ENCODE measurements around the gene HTRA2. TPM values are rescaled to one million over a fixed set of nuclear protein-coding genes. Genes with fewer than 3 reads are reported as not detected.

The HTRA2 gene
- total RNA-seq, 4 donors from 2014 or later: 24.2 to 38.5 (median 29.4) TPM

DNA sequence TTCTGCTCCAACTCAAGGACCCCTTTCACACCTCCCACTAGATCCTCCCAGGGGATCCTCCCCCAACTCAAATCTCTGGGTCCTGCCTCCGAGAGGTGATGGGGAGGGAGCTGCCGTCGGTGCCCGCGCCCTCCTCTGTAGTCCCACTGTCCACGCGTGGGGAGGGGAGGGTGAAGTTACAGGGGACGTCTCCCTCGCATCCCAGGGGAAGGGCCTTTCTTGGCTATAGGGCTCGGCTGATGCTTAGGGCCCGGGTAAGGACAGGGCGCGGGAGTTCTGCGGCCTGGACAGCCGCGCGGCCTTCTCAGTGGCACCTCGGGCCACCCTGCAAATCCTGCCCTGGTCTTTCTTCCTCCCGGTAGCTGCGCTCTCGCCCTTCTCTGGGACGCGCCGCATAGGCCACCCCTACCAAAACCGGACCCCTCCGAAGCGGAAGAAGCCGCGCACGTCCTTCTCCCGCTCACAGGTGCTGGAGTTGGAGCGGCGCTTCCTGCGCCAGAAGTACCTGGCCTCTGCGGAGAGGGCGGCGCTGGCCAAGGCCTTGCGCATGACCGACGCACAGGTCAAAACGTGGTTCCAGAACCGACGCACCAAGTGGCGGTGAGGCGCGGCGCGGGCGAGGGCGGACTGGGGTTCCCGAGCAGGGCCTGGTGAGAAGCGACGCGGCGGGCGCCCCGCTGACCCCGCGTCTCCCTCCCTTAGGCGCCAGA lies 14.3 kb upstream of the HTRA2 start:
- Histone ChIP-seq H3K9me3 (no peaks in the 10 kb centered on the region), H3K27ac (no peak overlapping the region), H3K36me3 (no peaks in the 10 kb centered on the region), H3K4me3 (peak overlapping the region; percentile 43 to 59 (median 45)), H3K4me1 (peaks cover 7 to 17% of the 10 kb centered on the region in 2 donors), H3K27me3 (peaks cover 90 to 100% (median 96%) of the 10 kb centered on the region in 3 donors)
- DNase-seq (no peak), ATAC-seq (no peak)
- in situ Hi-C loops (cut with MboI; ENCODE audit: low sequenced_read_pairs in 4 of 4) (no loop called here), intact Hi-C loops (cut with DNase I; ENCODE audit: low total_unique reads) (no loop called here)
- no peak for TF ChIP-seq POLR2A (IDR thresholded peaks at IDR 0.05)
- TF ChIP-seq, protein P1, sequence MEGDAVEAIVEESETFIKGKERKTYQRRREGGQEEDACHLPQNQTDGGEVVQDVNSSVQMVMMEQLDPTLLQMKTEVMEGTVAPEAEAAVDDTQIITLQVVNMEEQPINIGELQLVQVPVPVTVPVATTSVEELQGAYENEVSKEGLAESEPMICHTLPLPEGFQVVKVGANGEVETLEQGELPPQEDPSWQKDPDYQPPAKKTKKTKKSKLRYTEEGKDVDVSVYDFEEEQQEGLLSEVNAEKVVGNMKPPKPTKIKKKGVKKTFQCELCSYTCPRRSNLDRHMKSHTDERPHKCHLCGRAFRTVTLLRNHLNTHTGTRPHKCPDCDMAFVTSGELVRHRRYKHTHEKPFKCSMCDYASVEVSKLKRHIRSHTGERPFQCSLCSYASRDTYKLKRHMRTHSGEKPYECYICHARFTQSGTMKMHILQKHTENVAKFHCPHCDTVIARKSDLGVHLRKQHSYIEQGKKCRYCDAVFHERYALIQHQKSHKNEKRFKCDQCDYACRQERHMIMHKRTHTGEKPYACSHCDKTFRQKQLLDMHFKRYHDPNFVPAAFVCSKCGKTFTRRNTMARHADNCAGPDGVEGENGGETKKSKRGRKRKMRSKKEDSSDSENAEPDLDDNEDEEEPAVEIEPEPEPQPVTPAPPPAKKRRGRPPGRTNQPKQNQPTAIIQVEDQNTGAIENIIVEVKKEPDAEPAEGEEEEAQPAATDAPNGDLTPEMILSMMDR (IDR thresholded peaks at IDR 0.05 in 4 of 5, conservative IDR thresholded peaks at IDR 0.05 in 1 of 5): no peak

- Histone ChIP-seq H3K36me3 (no peaks in the 10 kb centered on the region), H3K4me1 (peaks cover 7 to 17% of the 10 kb centered on the region in 2 donors), H3K27me3 (peaks cover 86 to 99% (median 98%) of the 10 kb centered on the region in 3 donors), H3K4me3 (peak overlapping the region; percentile 43 to 59 (median 45)), H3K9me3 (no peaks in the 10 kb centered on the region), H3K27ac (no peak overlapping the region)
- peak in 1 of 2 donors; percentile 47 for DNase-seq
- peak in 1 of 2 donors; percentile 61 for ATAC-seq
- in situ Hi-C loops (cut with MboI; ENCODE audit: low sequenced_read_pairs in 4 of 4): no loop called here
- intact Hi-C loops (cut with DNase I; ENCODE audit: low total_unique reads): no loop called here
- no peak for TF ChIP-seq POLR2A (IDR thresholded peaks at IDR 0.05)
- TF ChIP-seq, protein P1 (IDR thresholded peaks at IDR 0.05 in 4 of 5, conservative IDR thresholded peaks at IDR 0.05 in 1 of 5): no peak
Observed at GRCh38 chr2:74515981-74516633, 13.6 kb upstream of the HTRA2 start.

GRCh38 chr2:74516650-74517049 lies 13.1 kb upstream of the HTRA2 start:
- in situ Hi-C loops (cut with MboI; ENCODE audit: low sequenced_read_pairs in 4 of 4): no loop called here
- no peak for ATAC-seq
- H3K27me3 ChIP-seq: peaks cover 81 to 94% (median 93%) of the 10 kb centered on the region in 3 donors

GRCh38 chr2:74522516-74522915 lies 7.2 kb upstream of the HTRA2 start:
- peaks cover 26 to 35% (median 34%) of the 10 kb centered on the region in 3 donors for H3K27me3 ChIP-seq
- TF ChIP-seq, protein P1 (IDR thresholded peaks at IDR 0.05 in 4 of 5, conservative IDR thresholded peaks at IDR 0.05 in 1 of 5): no peak
- TF ChIP-seq POLR2A (IDR thresholded peaks at IDR 0.05): no peak
- no peak for ATAC-seq
- no peak overlapping the region for H3K4me3 ChIP-seq
- in situ Hi-C loops (cut with MboI; ENCODE audit: low sequenced_read_pairs in 4 of 4): no loop called here
- no peak overlapping the region for H3K27ac ChIP-seq
- peaks cover 0 to under 1% of the 10 kb centered on the region in 2 donors for H3K4me1 ChIP-seq
- H3K36me3 ChIP-seq: peaks cover 0 to 21% of the 10 kb centered on the region in 2 donors
- intact Hi-C loops (cut with DNase I; ENCODE audit: low total_unique reads): loop anchor here (10.0 kb wide), 1 partner anchor 312 kb away; the partner anchor contains the start of gene HK2
- no peak for DNase-seq
- no peaks in the 10 kb centered on the region for H3K9me3 ChIP-seq

More at GRCh38 chr2:74516650-74517049, 13.1 kb upstream of the HTRA2 start:
- Histone ChIP-seq H3K4me1 (peaks cover 7 to 17% of the 10 kb centered on the region in 2 donors), H3K27ac (no peak overlapping the region), H3K4me3 (peak overlapping the region; percentile 43 to 59 (median 45)), H3K36me3 (no peaks in the 10 kb centered on the region), H3K9me3 (no peaks in the 10 kb centered on the region)
- intact Hi-C loops (cut with DNase I; ENCODE audit: low total_unique reads): no loop called here
- no peak for TF ChIP-seq POLR2A (IDR thresholded peaks at IDR 0.05)
- TF ChIP-seq, protein P1 (IDR thresholded peaks at IDR 0.05 in 4 of 5, conservative IDR thresholded peaks at IDR 0.05 in 1 of 5): no peak
- no peak for DNase-seq
